ENCODE measurements around the gene DCP1A. TPM values are rescaled to one million over a fixed set of nuclear protein-coding genes. Genes with fewer than 3 reads are reported as not detected.
"Not testable (repeated sequence)": the region's sequence is repeated elsewhere in the genome, so short reads cannot be mapped to it uniquely, and the experiment has no call there.

DCP1A gene
- total RNA-seq, 1 donor from 2014 or later, result 32.9 TPM

DNA sequence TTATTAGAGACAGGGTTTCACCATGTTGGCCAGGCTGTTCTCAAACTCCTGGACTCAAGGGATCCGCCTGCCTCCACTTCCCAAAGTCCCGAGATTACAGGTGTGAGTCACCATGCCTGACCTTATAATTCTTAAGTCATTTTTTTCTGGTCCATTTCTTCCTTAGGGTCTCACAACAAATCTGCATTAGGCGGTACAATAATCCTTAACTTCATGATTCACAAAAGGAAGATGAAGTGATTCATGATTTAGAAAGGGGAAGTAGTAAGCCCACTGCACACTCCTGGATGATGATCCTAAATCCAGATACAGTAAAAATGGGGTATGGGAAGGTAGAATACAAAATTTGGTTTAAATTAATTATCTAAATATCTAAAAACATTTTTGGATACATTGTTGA, 46.5 kb downstream of the DCP1A start:
- H3K36me3 ChIP-seq, result peaks cover 0 to 44% of the 10 kb centered on the region in 2 donors
- TF ChIP-seq POLR2A (IDR thresholded peaks at IDR 0.05) (no peak), POLR2AphosphoS5 (IDR thresholded peaks at IDR 0.05; ENCODE audit: insufficient read depth in 1 of 2, low read depth in 1 of 2) (no peak)
- TF ChIP-seq, protein P1, sequence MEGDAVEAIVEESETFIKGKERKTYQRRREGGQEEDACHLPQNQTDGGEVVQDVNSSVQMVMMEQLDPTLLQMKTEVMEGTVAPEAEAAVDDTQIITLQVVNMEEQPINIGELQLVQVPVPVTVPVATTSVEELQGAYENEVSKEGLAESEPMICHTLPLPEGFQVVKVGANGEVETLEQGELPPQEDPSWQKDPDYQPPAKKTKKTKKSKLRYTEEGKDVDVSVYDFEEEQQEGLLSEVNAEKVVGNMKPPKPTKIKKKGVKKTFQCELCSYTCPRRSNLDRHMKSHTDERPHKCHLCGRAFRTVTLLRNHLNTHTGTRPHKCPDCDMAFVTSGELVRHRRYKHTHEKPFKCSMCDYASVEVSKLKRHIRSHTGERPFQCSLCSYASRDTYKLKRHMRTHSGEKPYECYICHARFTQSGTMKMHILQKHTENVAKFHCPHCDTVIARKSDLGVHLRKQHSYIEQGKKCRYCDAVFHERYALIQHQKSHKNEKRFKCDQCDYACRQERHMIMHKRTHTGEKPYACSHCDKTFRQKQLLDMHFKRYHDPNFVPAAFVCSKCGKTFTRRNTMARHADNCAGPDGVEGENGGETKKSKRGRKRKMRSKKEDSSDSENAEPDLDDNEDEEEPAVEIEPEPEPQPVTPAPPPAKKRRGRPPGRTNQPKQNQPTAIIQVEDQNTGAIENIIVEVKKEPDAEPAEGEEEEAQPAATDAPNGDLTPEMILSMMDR (IDR thresholded peaks at IDR 0.05), result no peak

DNA sequence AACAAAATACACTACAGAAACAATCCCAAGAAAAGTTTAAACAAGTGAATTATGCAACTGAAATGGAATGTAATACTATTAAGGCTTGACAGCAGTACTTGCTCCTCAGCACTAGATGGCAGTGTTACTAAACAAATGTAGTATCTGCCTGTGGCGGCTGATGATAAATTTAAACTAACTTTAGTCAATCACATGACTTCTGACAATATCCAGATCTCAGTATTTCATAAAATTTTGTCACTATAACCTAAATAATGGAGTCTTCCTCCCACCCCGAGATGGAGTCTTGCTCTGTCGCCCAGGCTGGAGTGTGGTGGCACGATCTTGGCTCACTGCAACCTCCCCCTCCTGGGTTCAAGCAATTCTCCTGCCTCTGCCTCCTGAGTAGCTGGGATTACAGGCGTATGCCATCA, 47.7 kb downstream of the DCP1A start:
- DNase-seq (ENCODE audit: extremely low spot score in 2 of 2); H3K4me1 ChIP-seq; H3K4me3 ChIP-seq; H3K9me3 ChIP-seq; H3K27me3 ChIP-seq; intact Hi-C loops (cut with DNase I): not testable (repeated sequence)
- peak overlapping the region; percentile 36 for H3K27ac ChIP-seq
- peaks cover 0 to 44% of the 10 kb centered on the region in 2 donors for H3K36me3 ChIP-seq
- TF ChIP-seq POLR2AphosphoS5 (IDR thresholded peaks at IDR 0.05; ENCODE audit: insufficient read depth in 1 of 2, low read depth in 1 of 2), result peak in 1 of 2 donors; percentile 40
- TF ChIP-seq, protein P1 (IDR thresholded peaks at IDR 0.05), result peak; percentile 61 to 79 (median 76)

More for the DNA sequence above, 46.5 kb downstream of the DCP1A start:
- Histone ChIP-seq H3K4me3 (no peak overlapping the region), H3K4me1 (peaks cover 4% of the 10 kb centered on the region), H3K27ac (no peak overlapping the region), H3K27me3 (no peaks in the 10 kb centered on the region), H3K9me3 (no peaks in the 10 kb centered on the region)
- intact Hi-C loops (cut with DNase I), result no loop called here
- no peak for DNase-seq (ENCODE audit: extremely low spot score in 2 of 2)

DNA sequence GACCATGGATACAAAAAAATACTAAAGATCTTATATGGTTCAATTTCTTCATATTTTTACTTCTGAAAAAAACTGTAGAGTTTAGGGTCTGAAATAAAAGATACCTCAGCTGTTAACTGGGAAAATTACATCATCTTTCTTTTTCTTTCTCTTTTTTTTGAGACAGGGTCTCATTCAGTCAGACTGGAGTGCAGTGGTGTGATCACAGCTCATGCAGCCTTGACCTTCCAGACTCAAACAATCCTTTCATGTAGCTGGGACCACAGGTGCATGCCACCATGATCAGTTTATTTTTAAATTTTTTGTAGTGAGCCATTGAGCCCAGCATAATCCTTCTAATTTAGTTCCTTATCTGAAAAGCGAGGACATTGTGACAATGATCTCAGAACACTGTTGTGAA, 51.9 kb downstream of the DCP1A start:
- intact Hi-C loops (cut with DNase I), result no loop called here
- Histone ChIP-seq H3K9me3 (no peaks in the 10 kb centered on the region), H3K4me1 (peaks cover 4% of the 10 kb centered on the region), H3K27ac (no peak overlapping the region), H3K27me3 (no peaks in the 10 kb centered on the region), H3K36me3 (peaks cover 0 to 28% of the 10 kb centered on the region in 2 donors), H3K4me3 (no peak overlapping the region)
- TF ChIP-seq POLR2AphosphoS5 (IDR thresholded peaks at IDR 0.05; ENCODE audit: insufficient read depth in 1 of 2, low read depth in 1 of 2) (no peak), POLR2A (IDR thresholded peaks at IDR 0.05) (no peak)
- TF ChIP-seq, protein P1 (IDR thresholded peaks at IDR 0.05), result no peak
- no peak for DNase-seq (ENCODE audit: extremely low spot score in 2 of 2)

DNA sequence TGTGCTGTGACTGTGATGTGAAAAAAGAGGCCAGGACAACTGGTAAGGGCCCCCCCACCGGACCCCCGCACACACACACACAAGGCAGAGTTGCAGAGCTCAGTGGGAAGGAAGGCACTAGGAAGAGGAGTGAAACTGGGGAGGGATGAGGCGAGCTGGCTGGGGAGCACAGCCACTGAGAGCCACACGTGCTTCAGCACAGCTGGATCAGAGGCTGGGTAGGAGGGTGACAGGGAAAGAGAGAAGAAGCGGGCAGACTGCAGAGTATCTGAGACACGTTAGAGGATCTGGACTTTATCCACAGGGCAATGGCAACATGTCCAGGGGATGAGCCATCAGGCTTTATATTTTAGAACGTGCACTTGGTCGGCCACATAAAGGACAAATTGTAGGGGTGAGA, 53.5 kb downstream of the DCP1A start:
- intact Hi-C loops (cut with DNase I), result no loop called here
- TF ChIP-seq, protein P1 (IDR thresholded peaks at IDR 0.05), result no peak
- TF ChIP-seq POLR2AphosphoS5 (IDR thresholded peaks at IDR 0.05; ENCODE audit: insufficient read depth in 1 of 2, low read depth in 1 of 2) (no peak), POLR2A (IDR thresholded peaks at IDR 0.05) (no peak)
- Histone ChIP-seq H3K4me1 (no peaks in the 10 kb centered on the region), H3K27ac (no peak overlapping the region), H3K36me3 (peaks cover 0 to 37% of the 10 kb centered on the region in 2 donors), H3K27me3 (no peaks in the 10 kb centered on the region), H3K4me3 (no peak overlapping the region), H3K9me3 (no peaks in the 10 kb centered on the region)
- no peak for DNase-seq (ENCODE audit: extremely low spot score in 2 of 2)

DNA sequence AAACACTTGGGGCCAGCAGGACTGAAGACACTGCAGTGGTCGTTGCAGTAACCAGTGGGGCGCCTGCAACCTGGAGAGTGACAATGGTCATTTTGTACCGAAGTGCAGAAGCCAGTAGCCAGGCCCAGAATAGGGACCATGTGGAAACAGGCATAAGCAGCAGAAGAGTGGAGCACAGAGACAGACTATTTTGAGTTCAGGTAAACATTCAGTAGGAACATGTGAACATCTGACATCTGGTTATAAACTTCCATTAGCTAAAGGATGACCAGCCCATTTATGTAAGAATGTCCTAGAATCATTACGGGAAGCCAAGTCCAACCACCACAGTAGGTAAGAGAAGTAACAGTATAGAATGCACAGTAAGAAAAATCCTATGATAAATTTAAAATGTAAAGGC, 59.1 kb downstream of the DCP1A start:
- Histone ChIP-seq H3K9me3 (no peaks in the 10 kb centered on the region), H3K4me3 (no peak overlapping the region), H3K4me1 (no peaks in the 10 kb centered on the region), H3K27ac (no peak overlapping the region), H3K36me3 (peaks cover 0 to 53% of the 10 kb centered on the region in 2 donors), H3K27me3 (no peaks in the 10 kb centered on the region)
- no peak for DNase-seq (ENCODE audit: extremely low spot score in 2 of 2)
- TF ChIP-seq POLR2AphosphoS5 (IDR thresholded peaks at IDR 0.05; ENCODE audit: insufficient read depth in 1 of 2, low read depth in 1 of 2), result no peak
- TF ChIP-seq, protein P1 (IDR thresholded peaks at IDR 0.05), result no peak
- TF ChIP-seq POLR2A (IDR thresholded peaks at IDR 0.05), result no peak
- intact Hi-C loops (cut with DNase I), result no loop called here
